ENCODE measurements around the gene DMRT2. TPM values are rescaled to one million over a fixed set of nuclear protein-coding genes. Genes with fewer than 3 reads are reported as not detected.

Gene DMRT2
- total RNA-seq = under 1 TPM in 5 of 9 donors, not detected in 4; 0.12 to 0.72 (median 0.33) TPM
- under 1 TPM in 1 of 2 donors, not detected in 1; 0.11 TPM for polyA plus RNA-seq
- long read RNA-seq, donor 1 = 0 reads
- long read RNA-seq, donor 2 = 0 reads
- long read RNA-seq, donor 3 = 0 reads

DNA sequence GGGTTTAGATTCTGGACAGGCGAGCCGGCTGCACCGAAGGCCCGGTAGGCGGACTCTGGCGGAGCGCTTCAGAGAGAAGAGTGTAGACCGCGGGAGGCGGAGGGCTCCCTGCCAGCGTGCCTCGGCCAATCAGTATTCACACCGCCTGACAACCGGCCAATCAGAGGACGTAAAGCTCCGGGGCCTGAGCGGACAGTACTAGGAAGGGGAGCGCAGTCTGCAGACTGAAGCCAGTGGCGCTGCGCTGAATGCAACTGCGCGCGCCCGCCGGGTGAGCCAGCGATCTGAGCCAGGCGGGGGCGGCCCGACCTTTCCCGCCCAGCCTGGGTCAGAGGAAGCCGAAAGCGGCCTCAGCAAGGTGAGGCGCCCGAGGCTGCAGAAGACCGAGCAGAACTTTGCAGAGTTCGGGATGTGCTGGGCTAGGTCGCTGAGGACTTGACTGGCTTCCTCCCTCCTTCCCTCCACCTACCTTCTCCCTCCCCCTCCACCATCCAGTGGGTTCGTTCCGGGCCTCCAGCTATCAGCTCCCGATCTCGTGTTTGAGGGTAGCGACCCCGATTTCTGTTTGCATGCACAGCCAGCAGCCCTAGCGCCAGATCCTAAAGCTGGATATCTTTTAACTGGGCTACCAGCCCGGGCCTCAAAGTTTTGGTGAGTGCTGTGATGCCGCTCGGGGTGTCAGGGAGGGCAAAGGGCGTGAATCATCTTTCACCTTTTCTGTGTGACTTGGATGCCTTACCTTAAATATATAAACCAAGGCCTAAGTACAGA, at the start of gene DMRT2:
Gene DMRT2 (plus strand): TSS at position 233 of the 771 bp plus-strand sequence. CDS start 1,257 bp downstream, outside the sequence.
- Histone ChIP-seq H3K27me3 (peaks cover 63 to 100% (median 99%) of the 10 kb centered on the region in 9 donors), H3K36me3 (no peaks in the 10 kb centered on the region), H3K4me1 (peaks cover 0 to 61% (median 18%) of the 10 kb centered on the region in 12 donors), H3K27ac (no peak within 1 kb of the TSS), H3K4me3 (peak within 1 kb of the TSS in 9 of 12 donors; percentile 11 to 51 (median 39)), H3K9me3 (no peaks in the 10 kb centered on the region)
- intact Hi-C loops (cut with DNase I) = no loop called here
- DNase-seq (peak; percentile 81 to 92 (median 88)), ATAC-seq (peak; percentile 94 to 97 (median 96))
- WGBS, 4 donors = 2 to 6% (median 4%) methylated on average over 31 to 48 of the region's 48 CpGs
- TF ChIP-seq POLR2A (IDR thresholded peaks at IDR 0.05) = peak in 1 of 2 donors; percentile 26
- TF ChIP-seq, protein P1, sequence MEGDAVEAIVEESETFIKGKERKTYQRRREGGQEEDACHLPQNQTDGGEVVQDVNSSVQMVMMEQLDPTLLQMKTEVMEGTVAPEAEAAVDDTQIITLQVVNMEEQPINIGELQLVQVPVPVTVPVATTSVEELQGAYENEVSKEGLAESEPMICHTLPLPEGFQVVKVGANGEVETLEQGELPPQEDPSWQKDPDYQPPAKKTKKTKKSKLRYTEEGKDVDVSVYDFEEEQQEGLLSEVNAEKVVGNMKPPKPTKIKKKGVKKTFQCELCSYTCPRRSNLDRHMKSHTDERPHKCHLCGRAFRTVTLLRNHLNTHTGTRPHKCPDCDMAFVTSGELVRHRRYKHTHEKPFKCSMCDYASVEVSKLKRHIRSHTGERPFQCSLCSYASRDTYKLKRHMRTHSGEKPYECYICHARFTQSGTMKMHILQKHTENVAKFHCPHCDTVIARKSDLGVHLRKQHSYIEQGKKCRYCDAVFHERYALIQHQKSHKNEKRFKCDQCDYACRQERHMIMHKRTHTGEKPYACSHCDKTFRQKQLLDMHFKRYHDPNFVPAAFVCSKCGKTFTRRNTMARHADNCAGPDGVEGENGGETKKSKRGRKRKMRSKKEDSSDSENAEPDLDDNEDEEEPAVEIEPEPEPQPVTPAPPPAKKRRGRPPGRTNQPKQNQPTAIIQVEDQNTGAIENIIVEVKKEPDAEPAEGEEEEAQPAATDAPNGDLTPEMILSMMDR (IDR thresholded peaks at IDR 0.05) = peak in 1 of 12 donors; percentile 6

DNA sequence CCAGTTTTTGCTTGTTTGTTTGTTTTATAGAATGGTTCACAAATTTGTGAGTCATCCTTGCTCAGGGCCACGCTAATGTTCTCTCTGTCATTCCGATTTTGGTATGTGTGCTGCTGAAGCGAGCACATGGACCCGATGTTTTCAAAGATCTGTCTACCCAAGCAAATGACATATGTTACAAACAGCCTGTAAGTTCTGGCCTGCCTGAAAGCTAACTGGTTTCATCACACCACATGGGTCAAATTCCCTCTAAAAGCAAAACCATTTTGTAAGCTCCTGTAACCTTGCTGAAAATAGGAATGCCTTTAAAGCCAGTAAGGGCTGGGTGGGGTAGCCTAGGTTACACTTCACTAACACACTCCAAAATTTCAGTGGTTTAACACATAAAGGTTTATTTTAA, 48.3 kb upstream of the DMRT2 start:
- TF ChIP-seq POLR2A (IDR thresholded peaks at IDR 0.05) = no peak
- TF ChIP-seq, protein P1 (IDR thresholded peaks at IDR 0.05) = no peak
- peaks cover 0 to 17% (median 1%) of the 10 kb centered on the region in 9 donors for H3K27me3 ChIP-seq
- DNase-seq = no peak
- peaks cover 0 to 9% (median 0%) of the 10 kb centered on the region in 12 donors for H3K4me1 ChIP-seq
- ATAC-seq = no peak
- H3K36me3 ChIP-seq = no peaks in the 10 kb centered on the region
- no peak overlapping the region for H3K4me3 ChIP-seq
- 81 to 90% (median 90%) methylated on average over 4 of the region's 4 CpGs for WGBS, 4 donors
- peaks cover 0 to 8% (median 0%) of the 10 kb centered on the region in 12 donors for H3K9me3 ChIP-seq
- intact Hi-C loops (cut with DNase I) = loop anchor here in 7 of 10 donors (10.0 kb wide), 5 partner anchors 387 to 657 kb away; no protein-coding TSS in a partner anchor
- no peak overlapping the region for H3K27ac ChIP-seq

DNA sequence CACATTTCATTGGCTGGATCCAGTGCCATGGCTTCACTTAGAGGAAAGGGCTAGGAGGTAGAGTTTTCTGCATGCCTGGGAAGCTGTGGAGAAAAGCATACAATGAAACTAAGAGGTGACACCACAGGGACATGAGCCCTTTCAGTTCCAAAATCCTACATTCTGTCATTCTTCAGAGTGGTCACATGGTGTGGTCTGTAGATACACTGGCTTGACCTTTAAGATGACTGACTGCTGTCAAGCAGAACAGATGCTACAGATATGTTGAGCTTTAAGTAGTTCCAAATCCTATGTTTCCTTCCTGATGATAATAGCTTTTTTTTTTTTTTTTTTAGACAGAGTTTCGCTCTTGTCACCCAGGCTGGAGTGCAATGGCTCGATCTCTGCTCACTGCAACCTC, 47.5 kb upstream of the DMRT2 start:
- H3K4me3 ChIP-seq = no peak overlapping the region
- TF ChIP-seq POLR2A (IDR thresholded peaks at IDR 0.05) = no peak
- TF ChIP-seq, protein P1 (IDR thresholded peaks at IDR 0.05) = no peak
- intact Hi-C loops (cut with DNase I) = loop anchor here in 7 of 10 donors (10.0 kb wide), 5 partner anchors 388 to 658 kb away; no protein-coding TSS in a partner anchor
- ATAC-seq = no peak
- H3K4me1 ChIP-seq = peaks cover 0 to 9% (median 0%) of the 10 kb centered on the region in 12 donors
- no peak for DNase-seq
- no peak overlapping the region for H3K27ac ChIP-seq
- peaks cover 0 to 25% (median 4%) of the 10 kb centered on the region in 9 donors for H3K27me3 ChIP-seq
- H3K36me3 ChIP-seq = no peaks in the 10 kb centered on the region
- 78 to 93% (median 85%) methylated on average over 2 of the region's 2 CpGs for WGBS, 4 donors
- peaks cover 0 to 7% (median 0%) of the 10 kb centered on the region in 12 donors for H3K9me3 ChIP-seq

Data from heart left ventricle (tissue), 16 donors.